ENCODE measurements around the gene TMEM167A.

The TMEM167A gene

DNA sequence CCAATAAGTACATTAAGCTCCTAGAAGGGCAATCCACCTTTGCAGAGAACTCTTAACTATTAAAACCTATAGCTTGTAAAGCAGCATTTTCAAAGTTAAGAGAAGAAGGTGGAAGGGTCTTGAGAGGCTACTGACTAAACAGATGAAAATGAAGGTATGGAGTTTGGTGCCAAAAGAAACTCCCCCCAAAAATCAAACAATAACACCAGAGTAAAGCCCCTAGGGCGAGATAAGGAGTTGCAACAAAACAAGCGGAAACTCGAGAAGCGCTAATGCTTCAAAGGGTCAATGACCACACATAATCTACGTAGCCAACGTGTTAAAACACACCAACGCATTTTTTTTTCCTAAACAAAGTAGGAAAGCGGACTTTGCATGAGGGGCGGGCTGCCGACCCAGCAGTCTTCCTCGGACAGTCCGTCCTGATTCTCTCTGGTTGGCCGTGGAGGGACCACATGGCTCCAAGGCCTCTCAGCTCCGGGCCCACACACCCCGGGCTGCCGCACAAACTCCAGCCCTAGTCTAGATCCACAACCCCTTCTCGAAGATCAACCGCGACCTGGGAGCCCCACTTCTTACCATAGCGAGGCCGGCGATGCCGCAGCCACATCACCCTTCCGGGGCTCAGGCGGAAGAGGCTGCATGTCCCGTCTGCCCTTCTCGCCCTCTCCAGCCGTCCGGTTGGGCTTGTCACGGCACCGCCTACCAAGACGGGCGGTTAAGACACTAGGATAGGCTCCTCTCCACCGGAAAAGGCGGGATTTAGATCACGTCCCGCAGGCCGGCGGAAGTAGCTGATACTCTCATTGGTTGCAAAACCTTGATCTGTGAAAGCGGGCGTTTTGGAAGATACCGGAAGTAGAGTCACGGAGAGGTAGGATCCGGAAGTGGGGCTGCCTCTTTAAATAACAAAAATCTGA, at the start of gene TMEM167A, which contains the start of gene XRCC4:
TMEM167A (minus strand) TSS at position 653 of the 920 bp plus-strand sequence; CDS start at position 582, 71 bp downstream.
XRCC4 (plus strand) TSS at position 806 of the 920 bp plus-strand sequence. CDS start 27,373 bp downstream, outside the sequence.
- DNase-seq (ENCODE audit: extremely low read depth, low read depth): peak; percentile 97
- TF ChIP-seq, protein P1, sequence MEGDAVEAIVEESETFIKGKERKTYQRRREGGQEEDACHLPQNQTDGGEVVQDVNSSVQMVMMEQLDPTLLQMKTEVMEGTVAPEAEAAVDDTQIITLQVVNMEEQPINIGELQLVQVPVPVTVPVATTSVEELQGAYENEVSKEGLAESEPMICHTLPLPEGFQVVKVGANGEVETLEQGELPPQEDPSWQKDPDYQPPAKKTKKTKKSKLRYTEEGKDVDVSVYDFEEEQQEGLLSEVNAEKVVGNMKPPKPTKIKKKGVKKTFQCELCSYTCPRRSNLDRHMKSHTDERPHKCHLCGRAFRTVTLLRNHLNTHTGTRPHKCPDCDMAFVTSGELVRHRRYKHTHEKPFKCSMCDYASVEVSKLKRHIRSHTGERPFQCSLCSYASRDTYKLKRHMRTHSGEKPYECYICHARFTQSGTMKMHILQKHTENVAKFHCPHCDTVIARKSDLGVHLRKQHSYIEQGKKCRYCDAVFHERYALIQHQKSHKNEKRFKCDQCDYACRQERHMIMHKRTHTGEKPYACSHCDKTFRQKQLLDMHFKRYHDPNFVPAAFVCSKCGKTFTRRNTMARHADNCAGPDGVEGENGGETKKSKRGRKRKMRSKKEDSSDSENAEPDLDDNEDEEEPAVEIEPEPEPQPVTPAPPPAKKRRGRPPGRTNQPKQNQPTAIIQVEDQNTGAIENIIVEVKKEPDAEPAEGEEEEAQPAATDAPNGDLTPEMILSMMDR (IDR thresholded peaks at IDR 0.05; ENCODE audit: low read depth, low read length): no peak

- TF ChIP-seq, protein P1 (IDR thresholded peaks at IDR 0.05; ENCODE audit: low read depth, low read length): no peak
- no peak for DNase-seq (ENCODE audit: extremely low read depth, low read depth)
Measured at GRCh38 chr5:83126501-83126900, 49.3 kb upstream of the TMEM167A start.

DNA sequence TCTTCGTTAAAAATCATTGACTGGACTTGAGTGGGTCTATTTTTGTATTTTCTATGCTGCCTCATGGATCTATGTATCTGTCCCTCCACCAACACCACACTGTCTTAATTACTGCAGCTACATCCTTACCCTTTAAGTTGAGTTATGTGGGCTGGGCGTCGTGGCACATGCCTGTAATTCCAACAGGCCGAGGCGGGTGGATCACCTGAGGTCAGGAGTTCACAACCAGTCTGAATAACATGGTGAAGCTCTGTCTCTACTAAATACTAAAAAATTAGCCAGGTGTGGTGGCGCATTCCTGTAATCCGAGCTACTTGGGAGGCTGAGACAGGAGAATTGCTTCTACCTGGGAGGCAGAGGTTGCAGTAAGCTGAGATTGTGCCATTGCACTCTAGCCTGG, 48.4 kb upstream of the TMEM167A start:
- TF ChIP-seq, protein P1 (IDR thresholded peaks at IDR 0.05; ENCODE audit: low read depth, low read length): no peak
- DNase-seq (ENCODE audit: extremely low read depth, low read depth): no peak

DNA sequence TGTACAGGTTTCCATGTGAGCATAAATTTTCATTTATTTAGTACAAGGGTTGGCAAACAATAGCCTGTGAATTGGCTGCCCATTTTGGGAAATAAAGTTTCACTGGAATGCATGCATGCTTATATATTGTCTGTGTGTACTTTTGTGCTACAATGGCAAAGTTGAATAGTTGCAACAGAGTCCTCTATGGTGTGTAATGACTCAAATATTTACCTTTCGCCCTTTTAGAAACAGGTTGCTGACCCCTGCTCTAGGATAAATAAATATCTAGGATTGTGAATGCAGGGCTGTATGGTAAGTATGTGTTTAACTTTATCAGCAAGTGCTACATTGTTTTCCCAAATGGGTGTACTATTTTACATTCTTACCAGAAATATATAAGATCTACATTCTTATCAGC, 47.4 kb upstream of the TMEM167A start:
- TF ChIP-seq, protein P1 (IDR thresholded peaks at IDR 0.05; ENCODE audit: low read depth, low read length): no peak
- DNase-seq (ENCODE audit: extremely low read depth, low read depth): no peak

DNA sequence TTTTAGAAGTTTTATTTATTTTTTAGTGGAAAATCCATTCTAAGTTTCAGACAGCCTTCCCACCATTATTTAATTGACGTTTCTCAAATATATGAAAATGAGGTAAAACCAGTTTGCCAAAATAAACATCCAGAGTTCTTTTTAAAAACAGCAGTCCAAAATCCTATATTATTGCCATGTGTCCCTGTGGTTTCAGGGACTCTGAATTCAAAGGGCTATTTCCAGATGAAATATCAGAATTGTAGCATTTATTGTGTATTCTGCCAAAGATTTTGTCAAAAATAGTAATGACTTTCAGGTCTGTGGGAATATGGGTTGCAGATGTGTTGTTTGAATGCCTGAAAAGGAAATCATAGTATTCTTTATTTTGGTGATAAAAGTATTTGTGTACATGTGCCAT, 41.8 kb upstream of the TMEM167A start:
- TF ChIP-seq, protein P1 (IDR thresholded peaks at IDR 0.05; ENCODE audit: low read depth, low read length): no peak

GRCh38 chr5:83118471-83118870, 41.3 kb upstream of the TMEM167A start:
- DNase-seq (ENCODE audit: extremely low read depth, low read depth): no peak
- TF ChIP-seq, protein P1 (IDR thresholded peaks at IDR 0.05; ENCODE audit: low read depth, low read length): no peak

More for the DNA sequence above, 41.8 kb upstream of the TMEM167A start:
- no peak for DNase-seq (ENCODE audit: extremely low read depth, low read depth)

- TF ChIP-seq, protein P1 (IDR thresholded peaks at IDR 0.05; ENCODE audit: low read depth, low read length): no peak
- no peak for DNase-seq (ENCODE audit: extremely low read depth, low read depth)
Measured at GRCh38 chr5:83115816-83116215, 38.6 kb upstream of the TMEM167A start.
